Stimulated activated CD4-positive, alpha-beta T cell treated with anti-CD3 and anti-CD28 coated beads, Interleukin-2, amount 100 ng/mL, for 24 hours (primary cell): ENCODE data around the gene QRICH2.
"Not testable (repeated sequence)": the region's sequence is repeated elsewhere in the genome, so short reads cannot be mapped to it uniquely, and the experiment has no call there.

Experiments used
- DNase-seq, 2 donors: peaks; one replicate each; pipeline ENCODE4 v3.0.0-alpha.2; 2020

QRICH2 gene

GRCh38 chr17:76318586-76318985, 10.5 kb upstream of the QRICH2 start:
- DNase-seq, result no peak

- DNase-seq, result no peak
Observed at GRCh38 chr17:76317535-76317934, 9.5 kb upstream of the QRICH2 start.

GRCh38 chr17:76314392-76315227, 6.5 kb upstream of the QRICH2 start:
- DNase-seq, result no peak

- no peak for DNase-seq
Observed at GRCh38 chr17:76312735-76313134, 4.7 kb upstream of the QRICH2 start.

- DNase-seq, result no peak
Observed at GRCh38 chr17:76309461-76309860, 1.4 kb upstream of the QRICH2 start.

- DNase-seq, result no peak
Observed at GRCh38 chr17:76307299-76307965, 644 bp downstream of the QRICH2 start.

- DNase-seq, result not testable (repeated sequence)
Observed at GRCh38 chr17:76305135-76305454, 3.0 kb downstream of the QRICH2 start.

GRCh38 chr17:76304226-76305134, 3.6 kb downstream of the QRICH2 start:
- DNase-seq, result no peak

- no peak for DNase-seq
Observed at GRCh38 chr17:76297436-76297835, 10.6 kb downstream of the QRICH2 start.

GRCh38 chr17:76296889-76297288, 11.2 kb downstream of the QRICH2 start:
- DNase-seq, result no peak

GRCh38 chr17:76296186-76296585, 11.9 kb downstream of the QRICH2 start:
- DNase-seq, result no peak

GRCh38 chr17:76293106-76293505, 15.0 kb downstream of the QRICH2 start:
- DNase-seq, result no peak

- no peak for DNase-seq
Observed at GRCh38 chr17:76292567-76292966, 15.5 kb downstream of the QRICH2 start.

GRCh38 chr17:76281573-76282371, 26.3 kb downstream of the QRICH2 start:
- DNase-seq, result no peak

- DNase-seq, result no peak
Observed at GRCh38 chr17:76280650-76281049, 27.4 kb downstream of the QRICH2 start.

GRCh38 chr17:76279742-76280287, 28.3 kb downstream of the QRICH2 start:
- DNase-seq, result no peak

- peak; percentile 90 to 91 for DNase-seq
Observed at GRCh38 chr17:76278952-76279741, 28.9 kb downstream of the QRICH2 start.

- DNase-seq, result no peak
Observed at GRCh38 chr17:76278268-76278908, 29.7 kb downstream of the QRICH2 start.

- DNase-seq, result no peak
Observed at GRCh38 chr17:76277300-76278267, 30.5 kb downstream of the QRICH2 start.
